Bronchial epithelial cell (primary cell): ENCODE data around the gene OLFML2B. TPM values are rescaled to one million over a fixed set of nuclear protein-coding genes. Genes with fewer than 3 reads are reported as not detected.

Source experiments
- DNase-seq: peaks from one replicate; pipeline ENCODE4 v3.0.0-alpha.2; 2010; ENCODE audit warnings: low read depth
- FAIRE-seq: peaks from 2 replicates; lab custom pipeline; 2011; peaks lifted over from hg19 to GRCh38; lab: Jason Lieb, UNC
- H3K27me3 ChIP-seq: 2 replicates; pipeline ENCODE4 v1.5.1; 2011; ENCODE audit warnings: low read length; ENCODE audit not compliant: control insufficient read depth, insufficient read depth
- H3K36me3 ChIP-seq: 2 replicates; pipeline ENCODE4 v1.5.1; 2011; ENCODE audit warnings: low read length; ENCODE audit not compliant: control insufficient read depth, insufficient read depth
- H3K4me3 ChIP-seq: 2 replicates; pipeline ENCODE4 v1.5.1; 2011; ENCODE audit warnings: mild to moderate bottlenecking, low read depth, low read length, control low read depth
- CTCF ChIP-seq: IDR thresholded peaks from 2 replicates; pipeline ENCODE4 v1.5.1; 2011; ENCODE audit warnings: mild to moderate bottlenecking, moderate library complexity, low read length, control low read depth, inconsistent platforms; ENCODE audit not compliant: insufficient read depth, severe bottlenecking
- total RNA-seq: library from RNA; depleted of rRNA; stranded (reverse); fragments of >200 nt; gene quantifications from 2 replicates; pipeline ENCODE4 v1.2.1, GENCODE V29; 2014

Gene OLFML2B
- total RNA-seq, 1 donor from 2014 or later: not detected

GRCh38 chr1:162006081-162006480 is 17.6 kb downstream of the OLFML2B start:
- H3K4me3 ChIP-seq: no peak overlapping the region
- no peaks in the 10 kb centered on the region for H3K36me3 ChIP-seq
- FAIRE-seq (no peak), DNase-seq (no peak)
- H3K27me3 ChIP-seq: peaks cover 7% of the 10 kb centered on the region
- TF ChIP-seq CTCF: no peak

GRCh38 chr1:162004441-162004950 is 19.2 kb downstream of the OLFML2B start:
- peaks cover 7% of the 10 kb centered on the region for H3K27me3 ChIP-seq
- DNase-seq: no peak
- TF ChIP-seq CTCF: no peak
- H3K4me3 ChIP-seq: no peak overlapping the region
- H3K36me3 ChIP-seq: no peaks in the 10 kb centered on the region
- no peak for FAIRE-seq

GRCh38 chr1:162003830-162004215 is 19.8 kb downstream of the OLFML2B start:
- no peaks in the 10 kb centered on the region for H3K36me3 ChIP-seq
- FAIRE-seq (no peak), DNase-seq (peak; percentile 86)
- peaks cover 7% of the 10 kb centered on the region for H3K27me3 ChIP-seq
- no peak for TF ChIP-seq CTCF
- H3K4me3 ChIP-seq: no peak overlapping the region

GRCh38 chr1:162003061-162003829 is 20.4 kb downstream of the OLFML2B start:
- Histone ChIP-seq H3K27me3 (peaks cover 7% of the 10 kb centered on the region), H3K36me3 (no peaks in the 10 kb centered on the region), H3K4me3 (no peak overlapping the region)
- no peak for TF ChIP-seq CTCF
- FAIRE-seq: no peak
- DNase-seq: no peak

GRCh38 chr1:162000053-162000420 is 23.6 kb downstream of the OLFML2B start:
- DNase-seq: no peak
- no peak overlapping the region for H3K4me3 ChIP-seq
- TF ChIP-seq CTCF: no peak
- no peaks in the 10 kb centered on the region for H3K36me3 ChIP-seq
- no peak for FAIRE-seq
- peaks cover 13% of the 10 kb centered on the region for H3K27me3 ChIP-seq
